Stimulated activated CD4-positive, alpha-beta T cell treated with anti-CD3 and anti-CD28 coated beads, TNF-alpha, amount 100 ng/mL, for 4 hours (primary cell): Measurements from ENCODE around the gene SNU13.
"Not testable (repeated sequence)": the region's sequence is repeated elsewhere in the genome, so short reads cannot be mapped to it uniquely, and the experiment has no call there.

Experiments
- DNase-seq, 3 experiments: peaks; one replicate each; pipeline ENCODE4 v3.0.0-alpha.2; 2020; ENCODE audit warnings: low read depth in 3 of 3

SNU13 gene

GRCh38 chr22:41642331-41643110, 46.1 kb downstream of the SNU13 start:
- no peak for DNase-seq

DNA sequence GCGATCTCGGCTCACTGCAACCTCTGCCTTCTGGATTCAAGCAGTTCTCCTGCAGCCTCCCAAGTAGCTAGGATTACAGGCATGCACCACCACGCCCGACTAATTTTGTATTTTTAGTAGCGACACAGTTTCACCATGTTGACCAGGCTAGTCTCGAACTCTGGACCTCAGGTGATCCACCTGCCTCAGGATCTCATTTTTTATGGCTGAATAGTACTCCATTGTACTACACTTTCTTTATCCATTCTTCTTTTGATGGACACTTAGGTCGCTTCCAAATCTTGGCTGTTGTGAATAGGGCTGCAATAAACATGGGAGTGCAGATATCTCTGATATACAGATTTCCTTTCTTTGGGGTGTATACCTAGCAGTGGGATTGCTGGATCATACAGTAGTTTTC, 46.8 kb downstream of the SNU13 start:
- DNase-seq = no peak

DNA sequence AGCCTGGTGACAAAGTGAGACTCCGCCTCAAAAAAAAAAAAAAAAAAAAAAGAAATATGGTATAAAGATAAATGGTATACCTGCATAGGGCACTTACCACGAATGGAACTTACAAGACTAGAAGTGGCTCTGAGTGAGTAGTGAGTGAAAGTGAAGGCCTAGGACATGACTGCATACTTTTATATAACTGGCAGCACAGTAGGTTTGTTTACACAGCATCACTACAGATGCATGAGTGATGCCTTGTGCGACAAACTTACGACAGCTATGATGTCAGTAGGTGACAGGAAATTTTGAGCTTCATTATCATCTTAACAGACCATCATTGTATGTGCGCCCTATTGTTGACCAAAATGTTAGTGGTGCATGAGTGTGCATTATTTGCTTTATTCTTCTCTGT, 49.9 kb downstream of the SNU13 start:
- DNase-seq = no peak

DNA sequence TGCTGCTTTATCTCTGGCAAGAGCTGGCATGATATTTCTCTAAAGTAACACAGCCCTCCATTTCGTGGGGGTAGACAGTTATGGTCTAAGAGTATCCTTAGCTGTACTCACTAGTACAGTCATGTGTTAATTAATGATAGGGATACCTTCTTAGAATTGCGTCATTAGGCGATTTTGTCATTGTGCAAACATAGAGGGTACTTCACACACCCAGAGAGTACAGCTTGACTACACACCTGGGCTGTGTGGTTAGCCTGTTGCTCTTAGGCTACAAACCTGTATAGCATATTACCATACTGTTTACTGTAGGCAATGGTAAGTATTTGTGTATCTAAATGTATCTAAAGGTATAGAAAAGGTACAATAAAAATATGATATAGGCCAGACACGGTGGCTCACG, 50.5 kb downstream of the SNU13 start:
- DNase-seq = no peak

GRCh38 chr22:41637623-41638022, 51.0 kb downstream of the SNU13 start:
- not testable (repeated sequence) for DNase-seq

DNA sequence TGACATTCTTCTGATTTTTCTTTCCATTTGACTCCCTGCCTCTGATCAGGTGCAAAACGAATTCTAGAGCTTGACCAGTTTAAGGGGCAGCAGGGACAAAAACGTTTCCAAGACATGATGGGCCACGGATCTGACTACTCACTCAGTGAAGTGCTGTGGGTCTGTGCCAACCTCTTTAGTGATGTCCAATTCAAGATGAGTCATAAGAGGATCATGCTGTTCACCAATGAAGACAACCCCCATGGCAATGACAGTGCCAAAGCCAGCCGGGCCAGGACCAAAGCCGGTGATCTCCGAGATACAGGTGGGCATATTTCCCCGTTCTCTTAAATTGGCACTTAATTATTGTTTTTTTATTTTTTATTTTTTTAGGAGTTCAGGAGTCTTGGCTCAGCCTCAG, 52.2 kb downstream of the SNU13 start:
- no peak for DNase-seq

- DNase-seq = not testable (repeated sequence)
Observed at GRCh38 chr22:41634610-41635009, 54.1 kb downstream of the SNU13 start.

GRCh38 chr22:41631615-41632014, 57.1 kb downstream of the SNU13 start:
- not testable (repeated sequence) for DNase-seq

DNA sequence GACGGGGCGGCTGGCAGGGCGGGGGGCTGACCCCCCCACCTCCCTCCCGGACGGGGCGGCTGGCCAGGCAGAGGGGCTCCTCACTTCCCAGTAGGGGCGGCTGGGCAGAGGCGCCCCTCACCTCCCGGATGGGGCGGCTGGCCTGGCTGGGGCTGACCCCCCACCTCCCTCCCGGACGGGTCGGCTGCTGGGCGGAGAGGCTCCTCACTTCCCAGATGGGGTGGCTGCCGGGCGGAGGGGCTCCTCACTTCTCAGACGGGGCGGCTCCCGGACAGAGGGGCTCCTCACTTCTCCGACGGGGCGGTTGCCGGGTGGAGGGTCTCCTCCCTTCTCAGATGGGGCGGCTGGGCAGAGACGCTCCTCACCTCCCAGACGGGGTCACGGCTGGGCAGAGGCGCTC, 57.6 kb downstream of the SNU13 start:
- DNase-seq = not testable (repeated sequence)

DNA sequence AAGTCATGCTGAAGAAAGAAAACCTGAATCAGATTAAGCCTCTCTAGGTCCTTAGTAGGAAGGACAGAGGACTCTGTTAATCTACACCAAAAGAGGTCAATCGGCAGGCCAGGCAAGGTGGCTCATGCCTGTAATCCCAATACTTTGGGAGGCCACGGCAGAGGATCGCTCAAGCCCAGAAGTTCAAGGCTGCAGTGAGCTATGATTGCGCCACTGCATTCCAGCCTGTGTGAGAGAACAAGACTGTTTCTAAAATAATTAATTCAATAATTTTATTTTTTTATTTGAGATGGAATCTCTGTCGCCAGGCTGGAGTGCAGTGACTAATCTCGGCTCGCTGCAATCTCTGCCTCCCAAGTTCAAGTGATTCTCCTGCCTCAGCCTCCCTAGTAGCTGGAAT, 63.1 kb downstream of the SNU13 start:
- no peak for DNase-seq
